ENCODE results near the gene LIN28B.

GRCh38 chr6:105014448-105014847 lies 57.5 kb downstream of the LIN28B start:
- TF ChIP-seq POLR2AphosphoS5 (IDR thresholded peaks at IDR 0.05) (no peak), POLR2A (IDR thresholded peaks at IDR 0.05) (no peak), EP300 (IDR thresholded peaks at IDR 0.05; ENCODE audit: low read depth) (no peak)
- TF ChIP-seq, protein P1, sequence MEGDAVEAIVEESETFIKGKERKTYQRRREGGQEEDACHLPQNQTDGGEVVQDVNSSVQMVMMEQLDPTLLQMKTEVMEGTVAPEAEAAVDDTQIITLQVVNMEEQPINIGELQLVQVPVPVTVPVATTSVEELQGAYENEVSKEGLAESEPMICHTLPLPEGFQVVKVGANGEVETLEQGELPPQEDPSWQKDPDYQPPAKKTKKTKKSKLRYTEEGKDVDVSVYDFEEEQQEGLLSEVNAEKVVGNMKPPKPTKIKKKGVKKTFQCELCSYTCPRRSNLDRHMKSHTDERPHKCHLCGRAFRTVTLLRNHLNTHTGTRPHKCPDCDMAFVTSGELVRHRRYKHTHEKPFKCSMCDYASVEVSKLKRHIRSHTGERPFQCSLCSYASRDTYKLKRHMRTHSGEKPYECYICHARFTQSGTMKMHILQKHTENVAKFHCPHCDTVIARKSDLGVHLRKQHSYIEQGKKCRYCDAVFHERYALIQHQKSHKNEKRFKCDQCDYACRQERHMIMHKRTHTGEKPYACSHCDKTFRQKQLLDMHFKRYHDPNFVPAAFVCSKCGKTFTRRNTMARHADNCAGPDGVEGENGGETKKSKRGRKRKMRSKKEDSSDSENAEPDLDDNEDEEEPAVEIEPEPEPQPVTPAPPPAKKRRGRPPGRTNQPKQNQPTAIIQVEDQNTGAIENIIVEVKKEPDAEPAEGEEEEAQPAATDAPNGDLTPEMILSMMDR (IDR thresholded peaks at IDR 0.05): no peak
